Globus pallidus (tissue), 1 donor: Measurements from ENCODE around the gene GDA.

Experiments used
- DNase-seq: peaks from one replicate; pipeline ENCODE4 v3.0.0-alpha.2; 2015; ENCODE audit warnings: low spot score

GDA gene

DNA sequence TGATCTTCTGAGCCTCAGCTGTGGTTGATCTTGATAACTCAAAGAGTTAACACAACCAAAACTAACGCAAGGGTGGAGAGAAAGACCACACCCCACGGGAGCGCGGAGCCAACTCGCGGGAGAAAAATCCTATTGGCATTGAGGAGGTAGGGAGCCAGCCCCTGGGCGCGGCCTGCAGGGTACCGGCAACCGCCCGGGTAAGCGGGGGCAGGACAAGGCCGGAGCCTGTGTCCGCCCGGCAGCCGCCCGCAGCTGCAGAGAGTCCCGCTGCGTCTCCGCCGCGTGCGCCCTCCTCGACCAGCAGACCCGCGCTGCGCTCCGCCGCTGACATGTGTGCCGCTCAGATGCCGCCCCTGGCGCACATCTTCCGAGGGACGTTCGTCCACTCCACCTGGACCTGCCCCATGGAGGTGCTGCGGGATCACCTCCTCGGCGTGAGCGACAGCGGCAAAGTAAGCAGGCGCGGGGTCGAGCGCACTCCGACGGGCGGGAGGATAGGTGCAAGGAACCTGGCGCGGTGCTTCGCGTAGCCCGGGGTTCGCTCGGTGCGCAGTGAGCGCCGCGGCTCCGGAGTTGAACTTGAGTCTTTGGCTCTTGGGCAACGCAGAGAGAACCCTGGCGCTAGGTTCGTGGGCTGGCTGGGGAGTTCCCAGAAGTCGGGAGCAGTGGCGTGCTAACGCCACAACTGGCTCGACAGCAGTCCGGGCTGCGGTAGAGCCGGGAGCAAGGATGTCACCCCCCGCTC lies at the start of gene GDA:
GDA (plus strand) TSS at position 210 of the 745 bp plus-strand sequence; CDS start at position 330, 120 bp downstream.
- DNase-seq = no peak

DNA sequence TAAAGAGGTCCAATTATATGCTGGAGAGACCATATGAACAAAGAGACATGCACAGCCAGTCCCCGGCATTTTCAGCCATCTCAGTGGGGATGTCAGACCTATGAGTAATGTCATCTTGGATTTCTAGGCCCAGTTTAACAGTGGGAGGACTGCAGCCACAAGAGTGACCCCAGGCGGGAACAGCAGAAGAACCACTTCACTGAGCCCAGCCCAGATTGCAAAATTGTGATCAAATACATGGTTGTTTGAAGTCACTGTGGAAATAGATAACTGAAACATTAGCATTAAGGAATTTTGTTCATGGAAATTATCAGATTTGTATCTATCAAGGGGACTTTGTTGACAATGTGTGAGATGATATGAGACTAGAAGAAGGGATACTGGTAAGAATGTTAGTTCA lies 46.7 kb upstream of the GDA start:
- no peak for DNase-seq

DNA sequence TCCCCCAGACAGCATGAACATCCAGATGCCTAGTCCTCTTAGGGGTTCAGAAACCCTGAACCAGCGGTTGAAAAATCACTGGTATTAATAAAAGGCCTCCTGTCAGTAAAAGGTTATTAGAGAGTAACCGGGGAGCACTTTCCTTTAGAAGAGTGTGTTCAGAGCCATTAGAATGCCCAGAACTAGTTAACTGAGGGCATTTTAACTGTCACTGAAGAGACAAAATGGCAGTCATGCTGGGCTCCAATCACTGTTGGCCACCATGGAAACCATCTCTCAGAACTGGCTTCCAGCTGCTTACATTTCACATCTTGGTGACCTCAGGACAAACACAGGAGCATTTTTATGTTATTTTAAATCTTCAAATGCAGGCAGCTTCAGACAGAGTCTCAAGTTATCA lies 36.2 kb upstream of the GDA start:
- DNase-seq = no peak

DNA sequence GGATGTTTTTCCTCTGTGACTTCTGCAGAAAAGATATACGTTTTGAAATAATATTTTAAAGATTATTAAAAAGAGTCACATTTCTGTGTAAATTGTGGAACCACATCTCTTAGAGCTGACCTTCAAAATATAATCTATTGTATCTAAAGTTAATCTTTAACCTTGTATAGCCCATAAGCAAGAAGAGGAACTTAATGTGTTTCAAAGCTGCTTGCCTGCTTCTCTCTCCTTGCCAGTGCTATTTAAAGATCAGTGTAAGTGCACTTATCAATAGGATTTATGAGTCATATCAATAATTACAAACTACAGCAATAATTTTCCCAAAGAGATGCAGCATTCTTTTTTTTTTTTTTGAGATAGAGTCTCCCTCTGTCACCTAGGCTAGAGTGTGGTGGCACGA lies 29.4 kb upstream of the GDA start:
- DNase-seq = no peak

DNA sequence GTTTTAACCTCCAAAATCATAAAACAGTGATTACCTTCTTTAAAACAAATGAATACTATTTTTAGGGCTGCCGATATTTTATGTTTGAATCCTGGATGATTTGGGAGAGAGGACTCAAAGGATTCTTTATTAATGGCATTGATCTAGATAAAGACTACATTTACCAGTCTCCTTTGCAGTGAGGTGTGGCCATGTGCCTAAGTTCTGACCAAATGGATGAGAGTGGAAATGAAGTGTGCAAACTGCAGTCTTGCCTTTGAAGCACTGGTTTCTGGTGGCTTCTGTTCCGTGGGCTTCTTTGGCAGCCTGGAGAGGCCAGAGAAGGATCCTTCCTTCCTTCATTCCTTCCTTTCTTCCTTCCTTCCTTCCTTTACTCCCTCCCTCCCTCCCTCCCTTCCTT lies 24.3 kb upstream of the GDA start:
- DNase-seq = no peak

DNA sequence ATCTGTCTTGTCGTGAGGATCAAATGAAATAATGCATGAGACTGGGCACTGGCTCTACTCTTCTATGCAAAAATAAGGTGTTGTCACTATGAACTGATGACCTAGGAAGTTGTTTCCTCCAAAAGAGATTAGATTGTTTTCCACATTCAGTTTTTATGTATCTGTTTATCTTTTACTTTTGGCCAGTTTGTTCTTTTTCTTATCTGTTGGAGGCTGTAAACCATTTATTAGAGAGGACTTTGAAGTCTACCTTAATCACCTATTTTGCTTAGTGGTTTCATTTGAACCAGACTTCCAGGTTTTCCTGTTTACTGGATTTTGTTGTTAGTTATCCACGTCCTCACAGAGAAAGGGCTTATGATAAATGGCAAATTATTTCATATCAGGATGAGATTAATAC lies 21.5 kb upstream of the GDA start:
- DNase-seq = no peak

DNA sequence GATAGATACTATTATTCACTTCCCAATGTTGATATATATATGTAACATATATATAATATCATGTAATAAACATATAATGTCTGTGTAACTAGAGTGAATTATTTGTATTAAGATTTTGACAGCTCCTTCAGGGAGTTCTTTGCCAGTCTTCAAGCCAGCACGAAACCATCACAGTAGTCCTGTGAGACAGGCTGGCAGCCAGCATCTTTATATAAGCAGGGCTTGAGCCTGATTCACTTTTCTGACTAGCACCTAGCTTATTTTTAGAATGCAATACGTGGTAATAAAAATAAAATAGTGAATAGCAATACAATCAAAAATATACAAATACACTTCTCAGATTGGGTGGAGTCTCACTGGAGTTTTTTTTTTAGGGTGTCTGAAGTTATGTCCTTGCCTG lies 20.7 kb upstream of the GDA start:
- no peak for DNase-seq

DNA sequence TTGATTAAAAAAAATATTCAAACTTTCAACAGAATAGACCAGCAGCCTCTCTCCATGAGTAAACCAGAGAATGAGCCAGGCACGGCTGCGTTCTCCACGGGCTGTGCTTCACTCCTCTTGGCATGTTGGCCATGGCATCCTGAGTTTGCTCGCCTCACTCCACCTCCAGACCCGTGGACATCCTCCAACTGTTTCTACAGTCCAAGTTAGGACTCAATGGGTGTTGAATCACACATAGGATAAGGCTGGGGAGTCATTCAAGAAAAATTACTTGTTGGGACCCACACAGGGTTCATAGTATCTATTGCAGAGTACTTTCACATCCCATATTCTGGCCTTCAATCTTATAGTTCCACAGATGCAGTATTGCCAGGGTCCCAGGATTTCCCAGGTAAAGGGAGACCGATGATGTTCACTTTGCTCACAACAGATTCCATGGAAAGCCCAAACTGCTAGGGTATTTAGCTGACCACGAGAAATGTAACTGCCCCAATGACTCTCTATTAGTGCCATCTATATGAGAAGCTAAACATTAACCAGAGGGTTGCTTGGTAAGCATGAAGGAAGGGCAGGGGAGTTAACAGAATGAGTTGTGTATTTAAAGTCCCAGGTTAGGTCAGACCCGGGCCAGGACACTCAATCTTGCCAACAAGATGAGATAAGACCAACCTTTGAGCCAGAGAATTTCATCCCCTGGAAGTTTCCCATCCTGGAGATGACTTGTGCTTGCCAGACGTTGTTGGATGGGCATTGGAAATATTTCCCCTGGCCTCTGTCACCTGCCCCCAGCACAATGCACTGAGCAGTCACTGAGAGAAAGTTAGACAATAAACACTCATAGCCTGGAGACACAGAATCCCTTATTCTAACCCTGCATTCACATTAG lies 19.7 kb upstream of the GDA start:
- no peak for DNase-seq

DNA sequence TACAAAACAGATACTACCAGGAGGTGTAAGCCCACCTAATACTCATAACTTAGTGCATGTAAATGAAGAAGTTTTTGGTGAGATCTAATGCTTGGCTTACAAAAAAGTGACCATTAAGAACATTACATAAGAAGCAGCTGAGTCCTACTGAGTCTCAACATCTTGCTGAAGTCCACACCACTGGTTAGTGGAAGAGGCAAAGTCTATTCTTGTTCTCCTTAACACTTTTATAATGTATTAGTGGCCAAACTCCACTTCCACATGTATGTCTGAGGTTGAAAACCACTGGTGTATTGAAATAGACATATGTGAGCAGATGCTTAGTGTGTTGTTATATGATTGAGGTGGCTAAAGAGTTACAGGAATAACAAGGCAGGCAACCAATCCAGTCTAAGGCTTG lies 18.9 kb upstream of the GDA start:
- DNase-seq = no peak

DNA sequence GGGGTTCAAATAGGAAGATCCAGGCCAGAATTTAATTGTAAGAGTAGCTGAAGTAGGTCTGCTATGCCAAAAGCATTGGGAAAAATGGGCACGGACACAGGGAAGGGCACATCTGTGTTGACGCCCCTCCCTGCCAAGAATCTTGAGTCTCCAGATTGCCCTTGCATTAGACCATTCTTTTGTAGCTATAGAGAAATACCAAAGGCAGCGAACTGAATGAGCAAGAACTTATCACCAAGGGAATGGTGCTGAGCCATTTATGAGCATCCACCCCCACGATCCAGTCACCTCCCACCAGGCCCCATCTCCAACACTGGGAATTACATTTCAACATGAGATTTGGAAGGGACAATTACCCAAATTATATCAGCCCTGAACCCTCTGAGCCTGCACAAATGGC lies 18.0 kb upstream of the GDA start:
- DNase-seq = no peak

DNA sequence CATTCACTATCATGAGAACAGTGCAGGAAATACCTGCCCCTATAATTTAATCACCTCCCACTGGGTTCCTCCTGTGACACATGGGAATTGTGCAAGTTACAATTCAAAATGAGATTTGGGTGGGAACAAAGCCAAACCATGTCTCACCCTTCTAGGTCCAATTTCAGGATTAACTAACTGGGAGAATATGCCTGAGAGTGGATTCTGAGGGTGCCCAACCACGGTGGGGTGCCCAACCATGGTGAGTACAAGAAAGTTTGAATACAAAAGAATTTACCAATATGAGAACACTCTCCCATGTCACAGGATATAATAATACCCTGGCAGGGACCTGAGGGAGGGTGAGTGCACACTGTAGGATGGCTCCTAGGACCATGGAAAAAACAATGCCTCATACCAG lies 17.2 kb upstream of the GDA start:
- no peak for DNase-seq

DNA sequence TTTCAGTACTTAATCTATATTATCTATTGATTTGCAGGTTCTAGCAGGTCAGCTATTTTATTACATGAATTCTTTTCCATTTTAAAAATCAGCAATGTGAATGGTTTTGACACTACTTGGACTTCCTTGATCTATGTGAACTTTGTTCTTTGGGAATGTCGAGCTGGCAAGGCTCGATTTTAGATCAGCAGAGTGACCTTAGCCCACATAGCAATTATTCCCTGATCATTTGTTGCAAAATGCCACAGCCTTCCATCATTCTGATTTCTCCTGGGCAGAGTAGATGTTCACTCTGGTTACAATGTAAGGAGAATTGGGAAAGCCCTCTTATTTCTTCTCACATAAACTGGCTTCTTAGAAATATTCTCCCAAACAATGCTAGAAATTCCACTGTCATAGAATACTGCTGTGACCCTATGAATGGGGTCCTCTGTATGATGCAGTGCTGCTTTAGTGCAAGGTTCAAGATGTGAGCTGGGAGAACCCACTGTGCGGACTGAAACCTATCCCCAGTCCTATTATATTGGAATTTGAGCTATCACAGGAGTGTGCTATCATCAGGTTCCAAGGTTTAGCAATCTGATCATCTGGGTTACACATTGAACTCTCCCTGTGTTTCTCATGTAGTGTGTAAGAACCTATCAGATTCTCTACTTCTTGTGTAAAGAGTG lies 15.7 kb upstream of the GDA start:
- DNase-seq = no peak

DNA sequence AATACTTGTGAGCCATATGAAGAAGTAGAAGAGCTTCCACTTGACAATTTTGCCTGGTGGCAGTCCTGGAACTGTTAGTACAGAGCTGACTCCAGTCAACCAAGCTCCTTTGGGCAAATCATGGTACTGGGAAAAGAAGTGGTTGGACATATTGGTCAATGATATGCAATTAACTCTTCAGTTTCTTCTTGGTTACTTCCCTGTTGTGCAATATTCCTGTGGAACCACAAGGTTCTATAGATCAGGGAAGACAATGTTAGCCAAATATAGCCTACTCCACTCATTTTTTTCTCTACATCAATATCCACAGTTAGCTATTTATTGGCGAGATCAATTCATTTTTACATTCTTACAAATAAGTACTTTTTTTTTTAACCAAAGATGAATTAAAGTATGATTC lies 14.4 kb upstream of the GDA start:
- DNase-seq = no peak

DNA sequence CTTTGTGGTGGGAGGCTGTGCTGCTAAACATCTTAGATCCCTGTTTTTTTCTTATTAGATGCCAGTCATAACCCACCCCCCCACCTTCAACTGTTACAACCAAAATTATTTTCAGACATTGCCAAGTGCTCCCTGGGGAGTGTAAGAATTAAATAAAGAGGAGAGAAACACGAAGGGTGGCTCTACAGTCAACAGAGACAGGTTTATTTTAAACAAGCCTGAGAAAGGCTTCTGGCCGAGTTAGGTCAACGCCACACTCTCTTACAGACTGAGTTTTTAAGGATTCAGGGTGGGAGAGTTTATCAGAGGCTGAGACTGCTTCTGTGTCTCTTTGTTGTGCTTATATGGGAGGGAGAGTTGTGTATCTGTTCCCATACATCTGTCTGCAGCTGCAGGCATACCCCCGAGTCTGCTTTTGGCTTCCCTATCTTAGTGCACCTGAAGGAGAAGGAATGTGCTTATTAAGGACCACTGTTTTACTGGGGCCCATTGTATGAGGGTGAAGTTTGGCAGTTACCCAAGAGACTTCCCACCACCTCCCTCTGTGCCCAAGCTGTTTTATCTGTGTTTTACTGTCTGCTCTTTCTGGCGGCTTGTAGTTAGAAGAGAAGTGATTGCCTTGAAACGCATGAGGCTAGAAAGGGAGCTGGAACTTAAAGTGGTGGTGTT lies 11.4 kb upstream of the GDA start:
- no peak for DNase-seq

DNA sequence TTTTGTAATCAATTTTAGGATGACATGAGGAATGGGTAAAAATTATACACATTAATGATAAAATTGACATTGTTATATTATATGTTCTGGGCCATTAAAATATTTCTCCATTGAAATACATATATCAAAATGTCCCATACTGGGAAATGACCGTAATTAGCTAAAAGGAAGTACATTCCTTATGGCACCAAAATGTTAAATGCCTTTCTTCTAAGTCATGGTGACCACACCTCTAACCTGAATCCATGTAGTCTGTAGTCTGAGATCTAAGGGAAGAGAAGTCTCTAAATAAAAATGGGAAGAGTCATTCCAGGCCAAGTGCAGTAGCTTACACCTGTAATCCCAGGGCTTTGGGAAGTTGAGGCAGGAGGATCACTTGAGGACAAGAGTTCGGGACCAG lies 10.0 kb upstream of the GDA start:
- no peak for DNase-seq

DNA sequence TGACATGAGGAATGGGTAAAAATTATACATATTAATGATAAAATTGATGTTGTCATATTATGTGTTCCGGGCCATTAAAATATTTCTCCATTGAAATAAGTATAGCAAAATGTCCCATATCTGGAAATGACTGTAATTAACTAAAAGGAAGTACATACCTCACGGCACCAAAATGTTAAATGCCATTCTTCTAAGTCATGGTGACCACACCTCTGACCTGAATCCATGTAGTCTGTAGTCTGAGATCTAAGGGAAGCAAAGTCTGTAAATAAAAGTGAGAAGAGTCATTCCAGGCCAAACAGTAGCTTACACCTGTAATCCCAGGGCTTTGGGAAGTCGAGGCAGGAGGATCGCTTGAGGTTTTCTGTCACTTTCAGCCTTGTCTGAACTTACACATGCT lies 8.7 kb upstream of the GDA start:
- no peak for DNase-seq

DNA sequence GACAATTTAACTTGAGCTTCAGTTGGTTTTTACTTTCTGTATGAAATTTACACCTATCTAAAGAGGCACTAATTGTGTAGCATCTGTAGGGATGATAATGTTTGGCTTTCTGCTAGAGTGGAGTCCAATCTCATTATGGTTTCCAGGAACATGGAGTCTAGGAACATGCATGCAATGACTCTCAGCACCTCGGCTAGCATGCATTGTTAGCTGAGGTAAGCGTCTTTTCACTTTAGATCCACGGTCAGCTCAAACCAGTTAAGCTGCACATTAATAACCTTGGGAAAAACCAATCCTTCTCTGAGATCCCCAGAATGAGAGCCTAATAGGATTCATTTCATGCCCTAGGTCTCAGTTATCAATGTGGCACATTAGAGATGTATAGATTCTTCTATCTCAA lies 7.8 kb upstream of the GDA start:
- no peak for DNase-seq

DNA sequence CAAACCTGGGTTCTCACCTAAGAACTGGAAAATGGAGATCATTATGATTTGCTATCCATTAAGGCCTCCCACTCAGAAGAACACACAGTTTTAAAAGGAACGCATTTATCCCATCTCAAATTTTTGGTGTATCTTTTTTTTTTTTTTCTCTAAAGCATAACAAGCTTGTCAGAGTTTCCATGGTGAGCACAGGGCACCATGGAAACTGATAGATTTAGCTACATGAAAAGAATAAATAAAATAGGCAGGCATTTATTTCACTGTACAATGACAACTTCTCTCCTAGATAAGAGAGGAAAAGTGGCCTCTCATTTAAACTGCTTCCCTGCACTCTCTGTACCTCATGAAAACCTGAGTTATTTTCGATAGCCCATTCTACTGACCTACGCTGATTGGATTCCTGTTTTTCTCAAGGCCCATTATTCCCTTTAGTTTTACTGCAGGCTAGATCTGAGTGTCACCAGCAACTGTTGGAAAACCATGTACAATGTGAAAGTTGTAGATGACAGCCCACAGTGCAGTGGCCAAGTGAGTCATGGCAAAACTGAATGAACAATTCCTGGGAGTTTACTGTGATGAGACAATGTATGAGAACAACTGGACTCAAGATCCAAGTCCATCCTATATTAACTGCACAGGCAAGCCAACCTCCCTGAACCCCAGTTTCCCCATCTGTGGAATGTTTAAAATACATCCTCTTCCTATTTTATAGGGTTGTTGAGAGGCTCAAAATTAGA lies 4.3 kb upstream of the GDA start:
- DNase-seq = no peak

DNA sequence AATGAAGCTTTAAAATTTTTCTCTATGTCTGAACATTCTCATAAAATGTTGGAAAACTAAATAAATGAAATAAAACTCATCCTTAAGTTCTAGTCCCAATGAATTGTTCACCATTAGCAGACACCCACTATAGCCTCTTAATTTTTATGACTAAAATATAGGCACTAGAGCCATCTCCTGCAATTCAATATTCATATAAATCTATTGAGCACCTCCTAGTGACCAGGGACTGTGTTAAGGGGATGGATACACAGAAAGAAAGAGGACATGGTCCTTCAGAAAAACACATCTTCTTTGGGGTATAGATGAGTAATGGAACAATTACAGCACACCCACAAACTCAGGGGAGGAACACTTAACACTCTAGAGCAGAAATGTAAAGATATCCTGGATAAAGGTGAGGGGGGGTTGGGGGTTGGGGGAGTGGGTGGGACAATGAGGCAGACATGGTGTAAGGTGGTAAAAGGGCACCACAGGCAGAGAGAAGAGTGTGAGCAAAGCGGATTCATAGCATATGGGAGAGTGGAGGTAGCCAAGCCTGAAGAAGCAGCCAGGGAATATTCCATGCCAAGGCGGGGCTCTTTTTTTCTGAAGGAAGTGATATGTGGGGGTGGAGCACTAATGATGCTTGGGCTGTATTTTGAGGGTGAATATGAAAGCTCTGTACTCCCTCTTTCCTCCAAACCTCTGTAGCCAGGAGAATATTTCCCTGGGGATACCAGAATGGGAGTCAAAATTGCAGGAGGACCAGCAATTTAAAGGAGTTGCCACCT lies 3.3 kb upstream of the GDA start:
- DNase-seq = no peak

DNA sequence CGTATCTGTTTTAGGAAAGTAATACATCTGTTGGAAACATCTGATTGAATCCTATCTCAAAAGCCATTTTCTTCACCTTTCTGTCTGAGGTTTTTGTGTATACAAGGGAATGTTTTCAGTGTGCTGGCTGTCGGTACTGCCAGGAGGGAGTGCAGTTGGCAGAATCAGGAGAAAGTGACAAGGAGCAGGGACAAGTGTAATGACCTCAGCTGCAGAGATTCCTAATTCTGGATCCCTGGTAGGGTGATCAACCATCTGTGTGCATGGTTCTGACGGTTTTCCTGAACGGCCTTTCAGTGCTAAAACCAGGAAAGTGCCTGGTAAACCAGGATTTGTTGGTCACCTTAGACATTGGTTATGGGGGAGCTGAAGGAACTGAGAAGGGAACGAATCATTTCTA lies 1.6 kb upstream of the GDA start:
- no peak for DNase-seq

DNA sequence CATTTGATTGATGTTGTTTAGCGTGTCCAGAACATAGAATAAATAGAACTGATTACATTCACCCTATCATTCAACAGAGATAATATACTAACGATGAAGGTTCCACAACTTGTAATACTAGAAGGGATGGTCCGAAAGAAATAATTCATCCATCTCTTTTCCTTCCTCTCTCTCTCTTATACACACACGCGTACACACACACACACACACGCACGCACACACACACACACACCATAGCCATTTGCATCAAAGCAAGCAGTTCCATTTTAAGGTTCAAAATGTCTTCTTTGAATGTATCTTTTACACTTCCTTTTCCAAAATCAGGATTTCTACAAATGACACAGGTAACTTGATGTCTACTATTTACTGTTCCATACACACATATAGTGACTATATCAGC lies 887 bp downstream of the GDA start:
- DNase-seq = no peak
